ENCODE results near the gene FHIT. TPM values are rescaled to one million over a fixed set of nuclear protein-coding genes. Genes with fewer than 3 reads are reported as not detected.

FHIT gene
- total and polyA plus RNA-seq, 4 donors = 2.6 to 21.3 (median 8.7) TPM

DNA sequence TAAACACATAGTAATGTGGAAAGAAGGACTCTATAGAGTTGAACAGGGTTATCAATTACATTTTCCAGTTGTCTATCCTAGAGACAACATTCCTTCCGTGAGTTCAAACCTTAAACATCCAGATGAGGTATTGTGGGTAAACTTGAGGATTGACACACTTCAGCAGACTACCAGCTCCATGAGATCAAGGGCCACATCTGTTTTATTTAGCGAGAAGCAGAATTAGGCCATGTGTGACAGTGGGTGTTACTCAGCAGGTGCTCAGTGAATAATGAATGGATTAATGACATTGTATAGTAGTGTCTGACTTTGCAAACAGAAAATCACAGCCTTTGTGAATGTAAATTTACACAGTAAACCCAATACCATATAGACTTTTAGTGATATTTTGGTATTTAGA is 1260.3 kb downstream of the FHIT start:
- ATAC-seq (ENCODE audit: insufficient read depth, low FRiP score) (no peak), DNase-seq (no peak)
- Histone ChIP-seq H3K4me1 (ENCODE audit: control insufficient read depth in 5 of 5, insufficient read depth in 5 of 5, low read length in 5 of 5) (peaks cover 0 to 5% (median 0%) of the 10 kb centered on the region in 5 donors), H3K9me3 (ENCODE audit: control insufficient read depth in 4 of 4, insufficient read depth in 3 of 4, low read length in 3 of 4) (no peaks in the 10 kb centered on the region), H3K27me3 (ENCODE audit: control insufficient read depth in 3 of 3, insufficient read depth in 3 of 3, low read length in 2 of 3) (no peaks in the 10 kb centered on the region), H3K4me3 (no peak overlapping the region), H3K27ac (ENCODE audit: low read depth in 1 of 2, low read length in 1 of 2) (no peak overlapping the region), H3K36me3 (ENCODE audit: control insufficient read depth in 4 of 4, insufficient read depth in 4 of 4, low read length in 4 of 4) (no peaks in the 10 kb centered on the region), H3K9ac (ENCODE audit: insufficient read depth in 1 of 2, low read length in 2 of 2) (no peak overlapping the region)
- TF ChIP-seq, protein P1, sequence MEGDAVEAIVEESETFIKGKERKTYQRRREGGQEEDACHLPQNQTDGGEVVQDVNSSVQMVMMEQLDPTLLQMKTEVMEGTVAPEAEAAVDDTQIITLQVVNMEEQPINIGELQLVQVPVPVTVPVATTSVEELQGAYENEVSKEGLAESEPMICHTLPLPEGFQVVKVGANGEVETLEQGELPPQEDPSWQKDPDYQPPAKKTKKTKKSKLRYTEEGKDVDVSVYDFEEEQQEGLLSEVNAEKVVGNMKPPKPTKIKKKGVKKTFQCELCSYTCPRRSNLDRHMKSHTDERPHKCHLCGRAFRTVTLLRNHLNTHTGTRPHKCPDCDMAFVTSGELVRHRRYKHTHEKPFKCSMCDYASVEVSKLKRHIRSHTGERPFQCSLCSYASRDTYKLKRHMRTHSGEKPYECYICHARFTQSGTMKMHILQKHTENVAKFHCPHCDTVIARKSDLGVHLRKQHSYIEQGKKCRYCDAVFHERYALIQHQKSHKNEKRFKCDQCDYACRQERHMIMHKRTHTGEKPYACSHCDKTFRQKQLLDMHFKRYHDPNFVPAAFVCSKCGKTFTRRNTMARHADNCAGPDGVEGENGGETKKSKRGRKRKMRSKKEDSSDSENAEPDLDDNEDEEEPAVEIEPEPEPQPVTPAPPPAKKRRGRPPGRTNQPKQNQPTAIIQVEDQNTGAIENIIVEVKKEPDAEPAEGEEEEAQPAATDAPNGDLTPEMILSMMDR (IDR thresholded peaks at IDR 0.05; ENCODE audit: control extremely low read depth, extremely low read depth) = no peak
- WGBS, 2 donors = 93 to 95% methylated on average over 2 of the region's 2 CpGs

DNA sequence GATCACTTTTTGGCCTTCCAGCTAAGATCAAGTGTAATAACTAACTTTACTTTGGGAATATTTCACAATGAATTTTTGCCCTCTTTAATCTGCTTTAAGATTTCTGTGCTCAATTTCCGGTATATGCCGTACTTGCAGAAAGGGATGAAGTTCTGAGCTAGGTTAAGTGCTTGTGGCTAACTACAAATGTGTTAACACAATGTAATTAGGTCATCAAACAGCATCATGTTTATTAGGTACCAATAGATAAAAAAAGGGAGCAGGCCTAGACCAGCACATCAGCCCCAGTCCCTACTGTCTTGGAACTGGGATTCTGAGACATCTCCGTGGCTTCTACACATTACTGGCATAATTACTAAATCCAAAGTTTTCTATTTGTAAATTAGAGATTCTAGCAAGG is 1268.7 kb downstream of the FHIT start:
- Histone ChIP-seq H3K9ac (ENCODE audit: insufficient read depth in 1 of 2, low read length in 2 of 2) (no peak overlapping the region), H3K36me3 (ENCODE audit: control insufficient read depth in 4 of 4, insufficient read depth in 4 of 4, low read length in 4 of 4) (no peaks in the 10 kb centered on the region), H3K27me3 (ENCODE audit: control insufficient read depth in 3 of 3, insufficient read depth in 3 of 3, low read length in 2 of 3) (no peaks in the 10 kb centered on the region), H3K4me1 (ENCODE audit: control insufficient read depth in 5 of 5, insufficient read depth in 5 of 5, low read length in 5 of 5) (no peaks in the 10 kb centered on the region), H3K4me3 (no peak overlapping the region), H3K27ac (ENCODE audit: low read depth in 1 of 2, low read length in 1 of 2) (no peak overlapping the region), H3K9me3 (ENCODE audit: control insufficient read depth in 4 of 4, insufficient read depth in 3 of 4, low read length in 3 of 4) (no peaks in the 10 kb centered on the region)
- TF ChIP-seq, protein P1 (IDR thresholded peaks at IDR 0.05; ENCODE audit: control extremely low read depth, extremely low read depth) = no peak
- 80 to 95% methylated on average over 3 of the region's 3 CpGs for WGBS, 2 donors
- DNase-seq (no peak), ATAC-seq (ENCODE audit: insufficient read depth, low FRiP score) (no peak)

DNA sequence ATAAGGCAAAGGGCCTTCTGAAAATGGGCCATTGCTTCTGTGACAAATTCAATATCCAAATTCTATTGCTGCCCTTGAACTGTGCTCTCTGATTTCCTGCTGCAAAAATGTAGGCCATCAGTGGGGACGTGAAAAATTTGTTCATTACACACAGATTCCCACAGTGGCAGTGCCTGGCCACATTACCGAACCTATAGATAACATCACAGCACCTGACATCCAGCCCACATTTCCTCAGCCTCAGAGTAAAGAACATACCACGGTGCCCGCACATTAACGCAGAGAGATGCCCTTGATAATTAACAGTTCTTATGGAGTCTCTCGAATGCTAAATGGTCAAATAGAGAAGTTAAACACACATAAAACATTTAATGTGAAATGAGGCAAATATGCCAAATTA is 1269.9 kb downstream of the FHIT start:
- TF ChIP-seq, protein P1 (IDR thresholded peaks at IDR 0.05; ENCODE audit: control extremely low read depth, extremely low read depth) = no peak
- H3K9me3 ChIP-seq (ENCODE audit: control insufficient read depth in 4 of 4, insufficient read depth in 3 of 4, low read length in 3 of 4) = no peaks in the 10 kb centered on the region
- H3K36me3 ChIP-seq (ENCODE audit: control insufficient read depth in 4 of 4, insufficient read depth in 4 of 4, low read length in 4 of 4) = no peaks in the 10 kb centered on the region
- no peaks in the 10 kb centered on the region for H3K4me1 ChIP-seq (ENCODE audit: control insufficient read depth in 5 of 5, insufficient read depth in 5 of 5, low read length in 5 of 5)
- no peak overlapping the region for H3K27ac ChIP-seq (ENCODE audit: low read depth in 1 of 2, low read length in 1 of 2)
- WGBS, 2 donors = 77 to 81% methylated on average over 6 of the region's 6 CpGs
- ATAC-seq (ENCODE audit: insufficient read depth, low FRiP score) (no peak), DNase-seq (no peak)
- H3K27me3 ChIP-seq (ENCODE audit: control insufficient read depth in 3 of 3, insufficient read depth in 3 of 3, low read length in 2 of 3) = no peaks in the 10 kb centered on the region
- H3K4me3 ChIP-seq = no peak overlapping the region
- no peak overlapping the region for H3K9ac ChIP-seq (ENCODE audit: insufficient read depth in 1 of 2, low read length in 2 of 2)

DNA sequence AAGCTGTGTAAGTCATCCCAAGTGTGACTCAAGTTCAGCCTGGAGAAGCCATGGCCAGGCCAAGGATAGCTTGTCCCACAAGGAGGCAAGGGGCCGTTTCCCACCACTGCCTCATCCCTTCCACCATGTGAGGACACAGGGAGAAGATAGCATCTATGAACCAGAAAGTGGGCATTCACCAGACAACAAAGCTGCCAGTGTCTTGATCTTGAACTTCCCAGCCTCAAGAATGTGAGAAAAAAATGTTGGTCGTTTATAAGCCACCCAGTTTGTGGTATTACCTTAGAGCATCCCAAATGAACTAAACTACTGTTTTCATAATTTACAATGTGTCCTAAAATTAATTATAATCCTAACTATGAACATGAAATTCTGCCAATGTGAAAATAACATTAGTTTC is 1270.7 kb downstream of the FHIT start:
- WGBS, 2 donors = 25 to 43% methylated on average over 2 of the region's 2 CpGs
- TF ChIP-seq, protein P1 (IDR thresholded peaks at IDR 0.05; ENCODE audit: control extremely low read depth, extremely low read depth) = no peak

More for the DNA sequence above, 1270.7 kb downstream of the FHIT start:
- no peaks in the 10 kb centered on the region for H3K36me3 ChIP-seq (ENCODE audit: control insufficient read depth in 4 of 4, insufficient read depth in 4 of 4, low read length in 4 of 4)
- H3K4me3 ChIP-seq = no peak overlapping the region
- no peaks in the 10 kb centered on the region for H3K4me1 ChIP-seq (ENCODE audit: control insufficient read depth in 5 of 5, insufficient read depth in 5 of 5, low read length in 5 of 5)
- DNase-seq = no peak
- ATAC-seq (ENCODE audit: insufficient read depth, low FRiP score) = no peak
- no peak overlapping the region for H3K9ac ChIP-seq (ENCODE audit: insufficient read depth in 1 of 2, low read length in 2 of 2)
- H3K27me3 ChIP-seq (ENCODE audit: control insufficient read depth in 3 of 3, insufficient read depth in 3 of 3, low read length in 2 of 3) = no peaks in the 10 kb centered on the region
- H3K27ac ChIP-seq (ENCODE audit: low read depth in 1 of 2, low read length in 1 of 2) = no peak overlapping the region
- H3K9me3 ChIP-seq (ENCODE audit: control insufficient read depth in 4 of 4, insufficient read depth in 3 of 4, low read length in 3 of 4) = no peaks in the 10 kb centered on the region

Measured in lung (tissue), 12 donors.